Measurements from ENCODE around the gene ABI3BP.

ABI3BP gene

DNA sequence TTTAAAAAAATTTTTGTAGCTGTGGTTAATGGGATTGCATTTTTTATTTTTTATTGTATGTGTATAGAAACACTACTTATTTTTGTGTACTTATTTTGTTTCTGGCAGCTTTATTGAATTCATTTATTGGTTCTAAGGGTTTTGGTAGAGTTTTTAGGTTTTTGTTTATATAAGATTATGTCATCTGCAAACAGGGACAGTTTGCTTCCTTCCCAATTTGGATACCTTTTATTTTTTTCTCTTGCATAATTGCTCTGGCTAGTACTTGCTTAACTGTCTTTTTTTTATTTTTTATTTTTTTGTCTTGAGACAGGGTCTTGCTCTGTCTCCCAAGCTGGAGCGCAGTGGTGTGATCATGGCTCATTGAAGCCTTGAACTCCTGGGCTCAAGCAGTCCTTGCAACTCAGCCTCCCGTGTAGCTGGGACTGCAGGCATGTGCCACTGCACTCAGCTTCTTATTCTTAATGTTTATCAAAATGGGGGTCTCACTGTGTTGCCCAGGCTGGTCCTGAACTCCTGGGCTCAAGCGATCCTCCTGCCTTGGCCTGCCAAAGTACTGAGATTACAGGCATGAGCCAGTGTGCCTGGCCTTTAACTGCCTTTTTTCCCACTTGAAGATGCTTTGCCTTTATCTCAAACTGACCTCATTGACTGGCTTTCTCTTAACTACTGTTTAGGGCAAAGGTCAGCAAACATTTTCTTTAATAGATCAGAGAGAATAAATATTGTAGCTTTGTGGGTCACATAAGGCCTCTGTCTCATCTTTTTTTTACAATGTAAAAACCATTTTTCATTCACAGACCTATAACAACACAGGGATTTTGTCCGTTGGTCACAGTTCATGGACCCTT lies 275.4 kb downstream of the ABI3BP start:
- no peak for DNase-seq

DNA sequence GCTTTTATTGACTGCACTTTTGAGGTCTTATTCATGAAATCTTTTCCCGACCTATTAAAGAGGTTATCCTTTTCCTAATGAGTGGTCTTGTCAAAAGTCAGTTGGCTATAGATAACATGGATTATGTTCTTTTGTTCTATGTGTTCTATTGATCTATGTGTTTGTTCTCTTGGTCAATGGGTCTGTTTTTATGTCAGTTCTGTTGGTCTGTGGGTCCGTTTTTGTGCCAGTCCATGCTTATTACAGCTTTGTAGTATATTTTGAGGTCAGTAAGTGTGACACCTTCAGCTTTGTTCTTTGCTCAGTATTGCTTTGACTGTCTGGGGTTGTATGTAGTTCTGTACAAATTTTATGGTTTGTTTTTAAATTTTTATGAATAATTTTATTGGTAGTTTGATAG lies 276.2 kb downstream of the ABI3BP start:
- DNase-seq: no peak

DNA sequence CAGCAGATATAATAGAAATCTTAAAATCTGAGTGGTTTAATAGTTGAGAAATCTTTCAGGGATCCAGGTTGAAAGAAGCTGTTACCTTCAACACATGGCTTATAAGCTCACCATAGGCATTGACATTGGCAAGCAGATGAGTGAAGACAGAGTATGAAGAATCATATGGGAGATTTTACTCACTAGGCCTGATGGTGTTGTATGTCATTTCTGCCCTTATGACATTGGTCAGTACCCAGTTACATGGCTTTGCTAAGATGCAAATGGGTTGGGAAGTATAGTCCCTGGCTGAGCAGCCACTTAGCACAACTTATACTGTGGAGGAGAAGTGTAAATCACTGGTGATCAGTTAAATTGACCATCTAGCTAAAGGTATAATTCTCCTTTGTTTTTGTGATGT lies 278.0 kb downstream of the ABI3BP start:
- DNase-seq: no peak

DNA sequence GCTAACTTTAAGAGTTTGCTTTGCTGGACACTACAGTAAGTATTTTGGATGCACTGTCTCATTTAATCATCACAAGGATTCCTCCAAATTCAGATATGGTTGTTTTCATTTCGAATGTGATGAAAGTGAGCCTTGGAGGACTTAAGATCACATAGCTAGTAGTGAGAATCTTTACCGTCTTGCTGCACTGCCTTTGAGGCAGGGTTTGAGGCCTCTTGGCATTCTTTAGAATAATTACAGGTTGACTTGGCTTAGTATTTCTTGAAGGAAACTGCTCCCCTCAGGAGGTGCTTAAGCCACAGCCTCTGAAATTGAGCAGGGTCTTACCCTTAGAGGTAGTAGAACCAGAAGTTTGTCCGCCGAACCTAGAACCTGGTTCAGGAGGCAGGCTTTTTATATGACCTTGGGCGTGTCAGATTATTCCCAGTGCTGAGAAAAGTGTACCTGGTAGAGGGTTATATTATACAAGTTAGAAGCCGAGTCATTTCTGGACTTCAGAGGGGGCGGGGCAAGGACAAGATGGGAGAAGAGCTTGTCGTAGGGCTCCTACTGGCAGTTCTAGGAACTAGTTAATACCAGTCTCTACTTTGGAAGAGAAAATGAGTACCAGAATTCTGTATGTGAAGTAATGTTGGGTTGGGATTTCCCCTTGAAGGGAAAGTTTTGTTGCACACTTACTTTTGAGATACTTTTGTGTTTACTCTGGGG lies 282.8 kb downstream of the ABI3BP start:
- peak; percentile 71 for DNase-seq

DNA sequence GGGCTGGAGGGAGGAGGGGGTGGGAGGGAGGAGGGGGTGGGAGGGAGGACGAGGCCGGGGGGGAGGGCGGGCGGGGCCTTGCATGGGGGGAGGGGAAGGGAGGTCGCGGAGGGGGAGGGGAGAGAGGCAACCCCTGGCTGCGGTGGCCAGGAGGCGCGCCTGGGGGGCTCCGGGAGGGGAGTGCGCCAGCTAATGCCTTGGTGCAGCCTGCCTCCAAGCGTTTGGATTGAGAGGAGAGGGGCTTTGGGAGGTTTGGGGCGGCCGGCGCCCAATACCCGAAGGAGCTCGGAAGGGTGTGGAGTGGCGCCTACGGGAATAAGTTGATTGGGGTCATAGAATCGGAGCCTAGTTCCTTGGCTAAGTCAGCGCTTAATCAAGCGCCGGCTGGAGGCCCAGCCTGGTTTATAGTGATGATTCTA lies 283.4 kb downstream of the ABI3BP start:
- DNase-seq: peak; percentile 33

DNA sequence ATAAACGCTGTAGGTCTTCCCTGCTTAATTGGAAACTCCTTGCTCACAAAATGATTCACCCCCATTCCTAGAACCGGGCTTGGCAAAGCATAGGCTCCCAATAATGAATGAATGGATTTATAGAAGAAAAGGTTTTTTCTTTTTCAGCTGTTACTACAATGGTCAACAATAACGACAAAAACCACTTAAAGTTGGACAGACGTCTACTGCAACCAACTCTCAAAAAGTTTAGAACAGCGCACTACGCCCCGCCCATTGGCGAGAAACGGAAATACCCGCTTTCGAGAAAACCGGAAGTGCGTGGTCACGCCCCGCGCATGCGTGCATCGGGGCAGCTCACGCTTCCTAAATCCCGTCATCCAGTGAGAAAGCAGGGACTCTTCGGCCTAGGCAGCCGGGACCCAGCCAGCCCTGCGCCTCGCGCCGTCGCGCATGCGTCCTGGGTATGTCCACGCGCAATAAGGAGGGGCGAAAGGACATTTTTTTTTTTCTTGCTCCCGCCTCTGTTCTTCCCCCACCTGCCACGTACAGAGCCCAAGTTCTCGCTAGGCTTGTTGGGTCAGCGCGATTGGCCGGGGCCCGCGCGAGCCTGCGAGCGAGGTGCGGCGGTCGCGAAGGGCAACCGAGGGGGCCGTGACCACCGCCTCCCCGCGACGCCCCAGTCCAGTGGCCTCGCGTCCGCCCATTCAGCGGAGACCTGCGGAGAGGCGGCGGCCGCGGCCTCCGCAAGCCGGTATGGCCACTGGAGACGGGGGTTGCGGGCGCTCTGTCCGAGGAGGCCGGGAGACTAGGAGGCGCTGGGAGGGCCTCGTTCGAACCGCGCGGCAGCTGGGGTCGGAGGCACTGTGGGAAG lies 284.0 kb downstream of the ABI3BP start, which contains the start of gene TFG:
TSS of gene TFG (plus strand) at position 506 of the 853 bp plus-strand sequence. CDS start 4,192 bp downstream, outside the sequence.
- peak; percentile 95 for DNase-seq

DNA sequence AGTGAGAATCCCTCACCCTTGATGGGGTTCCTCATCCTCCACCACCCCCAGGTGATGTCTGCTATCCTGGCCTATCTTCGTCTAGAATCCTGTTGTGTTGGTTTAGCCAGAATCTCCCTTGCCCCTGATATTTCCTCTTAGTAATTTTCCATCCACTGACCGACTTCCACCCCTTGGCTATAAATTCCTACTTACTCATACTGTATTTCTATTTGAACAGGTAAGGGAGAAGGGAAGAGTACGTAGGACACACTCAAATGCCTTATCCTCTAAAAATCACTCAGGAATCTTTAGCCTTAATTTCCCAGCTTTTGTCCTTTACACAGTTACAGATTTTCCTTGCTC lies 284.6 kb downstream of the ABI3BP start:
- no peak for DNase-seq

DNA sequence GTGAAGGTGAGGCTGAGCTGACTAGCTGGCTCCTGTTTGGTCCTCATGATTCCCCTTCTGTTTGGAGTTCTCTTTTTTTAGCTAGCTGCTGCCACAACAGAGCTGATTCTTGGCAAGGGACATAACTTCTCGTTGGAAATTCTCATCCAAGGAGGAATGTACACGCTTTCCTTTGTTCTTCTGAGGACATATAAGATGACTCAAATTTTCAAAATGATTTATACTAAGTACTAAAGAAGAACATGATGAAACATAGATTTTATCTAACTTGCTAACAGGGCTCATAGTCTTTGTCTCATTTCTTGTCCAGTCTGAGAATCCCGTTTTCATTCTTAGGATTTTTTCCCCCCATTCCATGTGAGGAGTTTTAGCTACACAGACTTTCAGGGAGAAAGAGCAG lies 286.9 kb downstream of the ABI3BP start:
- no peak for DNase-seq

DNA sequence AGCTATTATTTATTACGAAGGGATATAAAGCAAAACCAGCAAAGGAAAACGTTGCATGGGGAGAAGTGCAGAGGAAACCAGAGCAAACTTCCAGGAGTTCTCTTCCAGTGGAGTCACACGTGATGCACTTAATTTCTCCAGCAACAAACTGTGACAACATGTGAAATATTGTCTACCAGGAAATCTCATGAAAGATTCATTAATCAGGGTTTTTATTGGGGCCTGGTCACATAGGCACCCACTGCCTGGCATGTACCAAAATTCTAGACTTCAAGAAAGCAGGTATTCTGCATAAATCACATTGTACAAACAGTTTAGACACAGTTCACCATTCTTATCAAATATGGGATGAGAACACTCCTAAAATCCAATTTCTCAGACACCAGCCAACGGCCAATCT lies 289.4 kb downstream of the ABI3BP start:
- no peak for DNase-seq

DNA sequence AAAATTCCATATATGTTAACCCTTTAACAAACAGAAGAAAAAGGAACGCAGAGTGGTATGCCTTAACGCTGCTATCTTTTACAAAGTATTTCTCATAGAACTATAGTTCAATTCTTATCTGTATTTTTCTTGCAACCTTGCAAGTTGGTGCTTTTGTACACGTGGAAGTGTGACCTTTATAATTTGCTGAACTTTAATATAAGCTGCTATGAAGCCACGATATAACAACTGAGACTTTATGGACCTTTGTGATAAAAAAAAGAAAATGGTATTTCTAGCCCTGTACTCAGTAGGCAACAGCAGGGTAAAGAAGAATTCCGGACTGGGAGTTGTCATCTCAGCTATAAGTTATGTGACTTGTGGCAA lies 290.3 kb downstream of the ABI3BP start:
- DNase-seq: no peak

DNA sequence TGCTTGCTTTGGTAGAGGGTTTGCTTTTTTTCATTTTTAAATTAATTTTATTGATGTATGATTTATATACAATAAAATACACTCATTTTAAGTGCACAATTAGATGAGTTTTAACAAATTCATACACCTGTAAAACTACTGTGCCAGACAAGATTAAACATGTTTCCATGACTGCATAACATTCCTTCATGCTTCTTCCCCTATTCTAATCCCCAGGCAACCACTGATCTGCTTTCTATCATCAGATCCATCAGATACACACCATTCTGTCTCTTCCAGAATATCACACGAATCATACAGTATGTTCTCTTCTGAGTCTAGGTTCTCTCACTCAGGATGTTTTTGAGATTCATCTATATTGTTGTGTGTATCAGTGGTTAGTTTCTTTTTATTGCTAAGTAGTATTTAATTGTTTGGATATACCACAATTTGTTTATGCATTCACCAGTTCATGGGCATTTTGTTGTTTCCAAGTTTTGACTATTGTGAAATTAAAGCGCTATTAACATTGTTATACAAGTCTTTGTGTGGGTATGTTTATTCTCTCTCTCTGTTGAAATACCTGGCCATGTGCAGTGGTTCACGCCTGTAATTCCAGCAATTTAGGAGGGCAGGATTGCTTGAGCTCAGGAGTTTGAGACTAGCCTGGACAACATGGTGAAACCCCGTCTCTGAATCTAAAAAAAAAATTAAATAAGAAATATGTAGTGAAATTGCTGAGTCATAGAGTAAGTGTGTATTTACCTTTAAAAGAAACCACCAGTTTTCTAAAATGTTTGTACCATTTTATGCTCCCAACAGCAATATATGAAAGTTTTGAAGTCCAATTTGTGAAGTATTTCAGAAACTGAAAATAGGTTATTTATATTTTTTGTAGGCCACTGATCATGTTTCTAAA lies 290.9 kb downstream of the ABI3BP start:
- DNase-seq: no peak

DNA sequence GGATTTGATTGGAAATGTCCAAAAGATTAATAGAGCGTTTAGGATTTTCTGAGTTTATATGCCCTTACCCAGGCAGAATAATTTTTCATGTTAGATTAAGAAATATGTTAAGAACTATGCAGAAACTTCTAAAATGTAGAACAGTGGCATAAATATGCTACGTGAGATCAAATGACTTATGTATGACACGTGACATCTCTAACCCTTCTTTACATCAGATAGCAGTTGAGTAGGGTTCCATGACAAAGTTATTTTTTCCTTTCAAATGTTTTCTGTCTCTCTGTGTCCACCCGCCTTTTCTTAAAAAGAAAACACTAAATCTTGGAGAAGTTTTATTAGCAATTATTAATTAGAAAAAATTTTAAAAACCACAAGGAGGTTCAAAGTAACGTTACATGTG lies 292.5 kb downstream of the ABI3BP start:
- no peak for DNase-seq

Measured in stimulated activated naive CD4-positive, alpha-beta T cell treated with Interleukin-2 at 50 U/mL for 16 hours (primary cell).